ENCODE results near the gene CATSPERE.
"Not testable (repeated sequence)": the region's sequence is repeated elsewhere in the genome, so short reads cannot be mapped to it uniquely, and the experiment has no call there.

Gene CATSPERE

DNA sequence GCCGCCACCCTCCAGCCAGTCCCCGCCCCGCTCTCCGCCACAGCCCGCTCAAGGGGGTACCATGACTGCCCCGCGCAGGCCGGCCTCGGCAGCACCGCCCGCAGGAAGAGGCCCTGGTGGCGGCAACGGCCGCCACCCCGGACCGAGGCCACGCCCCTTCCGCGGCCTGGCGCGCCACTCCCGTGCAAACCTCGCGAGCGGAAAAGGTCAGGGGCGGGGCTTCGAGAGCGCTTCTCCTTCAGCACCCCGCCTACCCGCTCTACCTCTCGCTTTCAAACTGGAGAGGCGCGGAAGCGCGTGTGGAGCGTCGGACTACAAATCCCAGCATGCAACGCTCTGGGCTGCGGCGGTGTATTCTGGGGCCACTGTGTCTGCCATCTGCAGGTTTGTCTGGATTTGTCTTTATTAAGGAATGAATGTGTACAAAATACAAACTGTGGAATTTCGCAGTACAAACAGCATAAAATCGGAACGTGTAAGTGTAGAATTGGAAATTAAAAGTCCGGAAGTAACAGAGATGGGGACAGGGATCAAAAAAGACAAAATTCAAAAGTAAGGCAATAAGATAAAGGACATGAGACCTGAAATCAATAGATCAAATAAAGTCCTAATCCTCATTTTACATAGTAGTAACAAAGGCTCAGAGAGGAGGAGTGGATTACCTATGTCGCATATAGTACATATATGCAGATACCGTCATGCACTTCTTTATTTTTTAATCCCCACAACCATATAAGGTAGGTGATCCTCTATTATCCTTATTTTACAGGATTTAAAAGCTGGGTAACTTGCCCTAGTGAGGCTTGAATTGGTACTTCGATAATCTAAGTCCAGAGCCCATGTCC, 8.9 kb upstream of the CATSPERE start:
- peak; percentile 84 to 99 for DNase-seq (ENCODE audit: low read depth in 1 of 2, low spot score in 1 of 2)
- in situ Hi-C loops (cut with HindIII; ENCODE audit: low pct_unique_long_range_greater_than_20kb, low sequenced_read_pairs) = no loop called here

DNA sequence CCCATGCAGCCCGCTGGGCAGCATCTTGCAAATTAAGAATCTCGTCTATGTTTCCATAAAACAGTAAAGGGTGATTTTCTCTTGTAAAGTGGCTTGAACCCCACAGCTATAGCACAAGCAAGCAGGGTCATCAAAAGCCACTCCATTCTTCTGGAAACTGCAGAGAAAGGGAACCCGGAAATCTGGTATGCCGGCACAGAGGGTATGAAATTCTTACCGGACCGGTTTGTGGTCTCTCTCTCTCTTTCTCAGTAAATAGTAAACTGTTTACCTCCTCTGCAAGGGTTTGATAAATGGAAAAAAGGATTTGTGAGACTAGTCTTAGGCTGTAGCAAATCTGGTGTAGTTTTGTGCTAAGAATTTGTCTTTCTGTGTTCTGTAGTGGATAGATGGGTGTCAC, 6.7 kb upstream of the CATSPERE start:
- in situ Hi-C loops (cut with HindIII; ENCODE audit: low pct_unique_long_range_greater_than_20kb, low sequenced_read_pairs) = no loop called here
- TF ChIP-seq JUND (IDR thresholded peaks at IDR 0.05; ENCODE audit: low read depth) = no peak
- peak in 1 of 2 experiments; percentile 85 for DNase-seq (ENCODE audit: low read depth in 1 of 2, low spot score in 1 of 2)

More for the DNA sequence above, 8.9 kb upstream of the CATSPERE start:
- no peak for TF ChIP-seq JUND (IDR thresholded peaks at IDR 0.05; ENCODE audit: low read depth)

DNA sequence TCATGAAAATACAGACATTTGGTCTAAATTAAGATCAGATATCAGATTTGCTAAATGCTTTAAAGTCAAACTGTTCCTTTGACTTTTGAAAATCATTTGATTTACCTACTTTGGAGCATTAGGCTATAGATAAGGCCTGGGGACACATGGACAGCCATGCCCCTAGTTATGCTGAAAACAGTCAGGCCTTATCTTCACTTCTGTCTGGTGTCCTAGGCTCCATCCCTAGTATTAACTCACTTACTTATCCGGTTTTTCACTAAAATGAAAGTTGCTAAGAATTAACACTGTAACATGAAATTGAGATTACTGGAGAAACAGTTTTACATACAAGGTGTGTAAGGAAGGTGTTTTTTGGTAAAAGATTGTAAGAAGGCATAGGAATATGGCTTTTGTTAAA, 4.5 kb upstream of the CATSPERE start:
- in situ Hi-C loops (cut with HindIII; ENCODE audit: low pct_unique_long_range_greater_than_20kb, low sequenced_read_pairs) = no loop called here
- no peak for TF ChIP-seq JUND (IDR thresholded peaks at IDR 0.05; ENCODE audit: low read depth)
- no peak for DNase-seq (ENCODE audit: low read depth in 1 of 2, low spot score in 1 of 2)

GRCh38 chr1:244458781-244459180, 2.3 kb upstream of the CATSPERE start:
- in situ Hi-C loops (cut with HindIII; ENCODE audit: low pct_unique_long_range_greater_than_20kb, low sequenced_read_pairs) = no loop called here
- DNase-seq (ENCODE audit: low read depth in 1 of 2, low spot score in 1 of 2) = no peak
- no peak for TF ChIP-seq JUND (IDR thresholded peaks at IDR 0.05; ENCODE audit: low read depth)

GRCh38 chr1:244460197-244460596, 876 bp upstream of the CATSPERE start:
- in situ Hi-C loops (cut with HindIII; ENCODE audit: low pct_unique_long_range_greater_than_20kb, low sequenced_read_pairs) = no loop called here
- TF ChIP-seq JUND (IDR thresholded peaks at IDR 0.05; ENCODE audit: low read depth) = no peak
- DNase-seq (ENCODE audit: low read depth in 1 of 2, low spot score in 1 of 2) = no peak

- no peak for TF ChIP-seq JUND (IDR thresholded peaks at IDR 0.05; ENCODE audit: low read depth)
- in situ Hi-C loops (cut with HindIII; ENCODE audit: low pct_unique_long_range_greater_than_20kb, low sequenced_read_pairs) = no loop called here
- no peak for DNase-seq (ENCODE audit: low read depth in 1 of 2, low spot score in 1 of 2)
Measured at GRCh38 chr1:244466724-244467123, 5.7 kb downstream of the CATSPERE start.

- DNase-seq (ENCODE audit: low read depth in 1 of 2, low spot score in 1 of 2) = no peak
- no peak for TF ChIP-seq JUND (IDR thresholded peaks at IDR 0.05; ENCODE audit: low read depth)
- in situ Hi-C loops (cut with HindIII; ENCODE audit: low pct_unique_long_range_greater_than_20kb, low sequenced_read_pairs) = no loop called here
Measured at GRCh38 chr1:244473059-244473605, 12.1 kb downstream of the CATSPERE start.

- DNase-seq (ENCODE audit: low read depth in 1 of 2, low spot score in 1 of 2); in situ Hi-C loops (cut with HindIII; ENCODE audit: low pct_unique_long_range_greater_than_20kb, low sequenced_read_pairs): not testable (repeated sequence)
Measured at GRCh38 chr1:244484971-244485370, 23.9 kb downstream of the CATSPERE start.

DNA sequence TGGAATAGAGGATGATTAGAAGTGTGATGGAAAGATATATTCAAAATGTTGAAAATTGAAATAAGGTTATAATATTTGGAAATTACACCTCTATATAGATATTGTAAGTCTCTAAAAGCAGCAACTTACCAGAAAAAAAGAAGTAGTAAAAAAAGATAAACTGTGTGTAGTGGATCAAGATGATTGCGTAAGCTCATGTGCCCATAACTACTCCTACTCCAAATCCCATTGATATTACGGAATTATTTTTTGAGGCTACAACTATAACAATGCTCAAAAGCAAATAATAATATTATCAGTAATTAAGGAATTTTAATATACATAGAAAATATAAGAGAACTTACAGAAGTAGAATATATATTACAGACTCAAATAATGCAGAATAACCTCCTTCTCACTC, 33.6 kb downstream of the CATSPERE start:
- in situ Hi-C loops (cut with HindIII; ENCODE audit: low pct_unique_long_range_greater_than_20kb, low sequenced_read_pairs) = no loop called here
- DNase-seq (ENCODE audit: low read depth in 1 of 2, low spot score in 1 of 2) = no peak
- TF ChIP-seq JUND (IDR thresholded peaks at IDR 0.05; ENCODE audit: low read depth) = no peak

- in situ Hi-C loops (cut with HindIII; ENCODE audit: low pct_unique_long_range_greater_than_20kb, low sequenced_read_pairs) = no loop called here
- no peak for TF ChIP-seq JUND (IDR thresholded peaks at IDR 0.05; ENCODE audit: low read depth)
- no peak for DNase-seq (ENCODE audit: low read depth in 1 of 2, low spot score in 1 of 2)
Measured at GRCh38 chr1:244496186-244496585, 35.1 kb downstream of the CATSPERE start.

DNA sequence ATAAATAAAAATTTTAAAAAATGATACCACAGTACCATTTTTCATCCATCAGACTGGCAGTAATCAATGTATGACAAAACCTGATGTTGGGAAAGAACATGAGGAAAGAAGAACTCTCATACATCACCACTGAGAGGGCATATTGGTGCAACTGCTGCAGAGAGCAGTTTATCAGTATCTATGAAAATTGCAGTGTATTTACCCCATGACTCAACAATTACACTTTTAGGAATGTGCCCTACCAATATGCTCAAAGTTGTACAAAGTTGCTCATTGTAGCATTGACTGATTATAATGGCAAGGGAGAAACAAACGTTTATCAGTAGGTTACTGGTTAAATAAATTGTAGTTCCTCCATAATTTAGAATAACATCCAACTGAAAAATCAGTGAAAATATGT, 36.7 kb downstream of the CATSPERE start:
- TF ChIP-seq JUND (IDR thresholded peaks at IDR 0.05; ENCODE audit: low read depth) = no peak
- DNase-seq (ENCODE audit: low read depth in 1 of 2, low spot score in 1 of 2) = no peak
- in situ Hi-C loops (cut with HindIII; ENCODE audit: low pct_unique_long_range_greater_than_20kb, low sequenced_read_pairs) = no loop called here

DNA sequence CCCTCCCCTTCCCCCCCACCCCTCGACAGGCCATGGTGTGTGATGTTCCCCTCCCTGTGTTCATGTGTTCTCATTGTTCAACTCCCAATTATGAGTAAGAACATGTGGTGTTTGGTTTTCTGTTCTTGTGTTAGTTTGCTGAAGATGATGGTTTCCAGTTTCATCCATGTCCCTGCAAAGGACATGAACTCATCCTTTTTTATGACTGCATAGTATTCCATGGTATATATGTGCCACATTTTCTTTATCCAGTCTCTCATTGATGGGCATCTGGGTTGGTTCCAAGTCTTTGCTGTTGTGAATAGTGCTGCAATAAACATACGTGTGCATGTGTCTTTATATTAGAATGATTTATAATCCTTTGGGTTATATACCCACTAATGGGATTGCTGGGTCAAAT, 38.4 kb downstream of the CATSPERE start:
- in situ Hi-C loops (cut with HindIII; ENCODE audit: low pct_unique_long_range_greater_than_20kb, low sequenced_read_pairs); DNase-seq (ENCODE audit: low read depth in 1 of 2, low spot score in 1 of 2): not testable (repeated sequence)

GRCh38 chr1:244500515-244500914, 39.4 kb downstream of the CATSPERE start:
- in situ Hi-C loops (cut with HindIII; ENCODE audit: low pct_unique_long_range_greater_than_20kb, low sequenced_read_pairs); DNase-seq (ENCODE audit: low read depth in 1 of 2, low spot score in 1 of 2): not testable (repeated sequence)

- no peak for TF ChIP-seq JUND (IDR thresholded peaks at IDR 0.05; ENCODE audit: low read depth)
- DNase-seq (ENCODE audit: low read depth in 1 of 2, low spot score in 1 of 2) = no peak
- in situ Hi-C loops (cut with HindIII; ENCODE audit: low pct_unique_long_range_greater_than_20kb, low sequenced_read_pairs) = no loop called here
Measured at GRCh38 chr1:244502630-244503029, 41.6 kb downstream of the CATSPERE start.

Measured in T47D (cell line).